NCI-H2081 treated with DMSO at 0.1 percent for 48 hours (cell line): ENCODE measurements around the gene WDR91.

Source experiments
- DNase-seq: peaks from one replicate; lab custom pipeline; 2025; lab: John Stamatoyannopoulos, UW

Gene WDR91

DNA sequence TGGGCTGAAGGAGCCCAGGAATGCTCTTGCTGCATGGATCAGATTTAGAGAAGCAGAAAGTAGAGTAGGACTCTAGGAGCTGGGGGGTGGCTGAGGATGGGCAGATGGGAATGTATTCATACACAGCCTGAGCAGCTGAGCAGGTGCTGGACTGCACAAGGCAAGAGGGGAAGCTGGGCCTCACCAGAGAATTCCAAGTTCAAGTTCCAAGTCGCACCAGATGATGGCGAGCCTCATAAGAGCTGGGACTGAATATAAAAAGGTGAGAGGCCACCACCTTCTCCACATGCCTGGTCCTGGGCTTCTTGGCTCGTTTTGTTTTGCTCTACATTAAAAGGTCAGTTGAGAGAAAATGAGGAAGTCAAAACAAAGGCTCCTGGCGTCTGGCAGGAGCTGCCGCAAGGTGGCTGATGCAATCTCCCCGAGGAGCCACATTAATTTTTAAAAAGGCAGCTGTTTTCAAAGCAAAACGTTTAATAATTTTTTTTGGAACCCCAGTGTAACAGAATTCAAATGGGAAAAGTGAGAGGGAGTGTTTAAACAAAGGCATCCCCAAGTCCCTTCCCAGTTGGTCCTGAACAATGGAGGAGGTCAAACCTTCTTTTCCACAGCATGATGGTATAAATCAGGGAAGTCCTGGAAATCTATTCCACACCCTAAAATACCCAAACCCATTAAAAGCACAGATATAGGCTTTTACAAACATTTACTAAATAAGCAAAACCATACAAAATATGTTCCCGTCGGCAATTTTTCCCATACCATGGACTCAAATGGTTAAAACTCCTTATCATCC lies 50.3 kb downstream of the WDR91 start:
- DNase-seq = no peak

DNA sequence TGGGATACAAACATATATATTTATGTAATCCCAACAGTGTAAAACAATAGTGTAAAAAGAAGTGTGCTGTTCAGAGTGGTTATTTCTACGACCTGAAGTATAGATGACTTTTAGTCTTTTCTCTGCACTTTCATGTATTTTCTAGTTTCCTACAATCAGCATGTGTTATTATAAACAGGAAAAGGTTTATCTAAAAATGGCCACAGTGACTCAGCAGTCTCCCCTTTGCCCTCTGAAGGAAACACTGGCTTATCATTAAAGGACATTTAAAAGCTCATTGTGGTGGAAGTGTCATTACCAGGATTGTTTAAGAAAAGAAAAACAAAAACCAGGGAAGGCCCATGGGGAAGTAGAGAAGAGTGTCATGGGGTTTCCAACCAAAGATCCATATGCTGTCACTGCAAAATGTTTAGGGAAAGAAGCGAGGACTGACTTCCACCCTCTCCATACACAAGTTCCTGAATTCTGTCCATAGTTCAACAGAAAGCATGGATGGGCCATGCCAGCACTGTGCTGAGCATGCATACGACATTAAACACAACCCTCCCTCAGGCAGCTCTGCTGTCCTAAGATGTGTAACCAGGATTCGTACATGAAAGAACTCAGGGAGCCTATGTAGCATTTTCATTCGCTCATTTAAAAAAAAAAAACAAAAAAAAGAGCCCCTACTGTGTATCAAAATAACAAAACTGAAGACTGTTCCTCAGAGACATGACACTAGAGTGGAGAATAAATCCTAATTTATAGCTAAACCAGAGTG lies 51.0 kb downstream of the WDR91 start:
- DNase-seq = no peak

DNA sequence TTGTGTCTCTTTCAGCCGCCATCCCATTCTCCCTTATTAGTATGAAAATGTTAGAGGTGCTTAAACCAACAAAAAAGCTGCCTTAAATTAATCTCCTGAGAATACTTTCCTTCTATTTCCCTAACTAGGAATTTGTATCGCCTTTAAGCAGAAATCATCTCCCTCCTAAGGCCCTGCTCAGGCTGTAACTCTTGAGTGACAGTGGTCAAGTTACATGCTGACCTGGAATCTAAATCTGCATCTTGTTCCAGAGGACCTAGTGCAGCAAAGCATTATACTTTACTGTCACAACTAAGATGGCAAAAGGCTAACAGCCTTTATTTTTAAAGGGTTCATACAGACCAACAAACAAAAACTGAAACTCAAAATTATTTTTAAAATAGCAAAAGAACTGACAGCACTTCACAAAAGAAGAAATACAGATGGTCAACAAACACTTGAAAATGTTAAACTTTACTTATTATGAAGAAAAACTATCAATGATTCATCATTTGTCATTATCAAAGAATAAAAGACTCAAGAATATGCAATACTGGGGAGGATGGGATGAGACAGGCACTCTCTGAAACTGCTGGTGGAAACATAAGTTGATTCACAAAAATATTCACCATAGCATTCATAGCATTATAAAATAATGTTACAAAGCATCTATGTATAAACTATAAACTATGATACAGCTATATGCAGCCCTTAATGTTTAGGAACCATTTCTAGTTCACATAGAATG lies 51.8 kb downstream of the WDR91 start:
- DNase-seq = no peak

DNA sequence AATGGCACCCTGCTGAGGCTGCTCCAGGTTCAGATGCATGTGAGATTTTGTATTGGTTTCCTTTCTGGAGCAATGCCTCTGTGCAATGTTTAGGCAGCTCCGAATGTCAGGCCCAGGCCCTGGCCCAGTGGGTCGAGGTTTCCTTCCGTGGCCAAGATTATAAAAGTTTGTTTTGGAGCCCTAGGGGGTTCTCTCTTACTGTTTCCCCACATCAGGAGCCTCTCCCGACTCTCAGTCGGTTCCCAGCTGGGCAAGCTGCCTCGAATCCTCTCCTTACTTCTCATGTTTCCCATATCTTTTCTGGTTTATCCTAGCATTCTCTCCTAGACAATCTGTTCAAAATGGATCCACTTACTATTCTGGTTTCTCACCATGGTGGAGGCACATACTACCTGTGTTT lies 52.5 kb downstream of the WDR91 start:
- no peak for DNase-seq

DNA sequence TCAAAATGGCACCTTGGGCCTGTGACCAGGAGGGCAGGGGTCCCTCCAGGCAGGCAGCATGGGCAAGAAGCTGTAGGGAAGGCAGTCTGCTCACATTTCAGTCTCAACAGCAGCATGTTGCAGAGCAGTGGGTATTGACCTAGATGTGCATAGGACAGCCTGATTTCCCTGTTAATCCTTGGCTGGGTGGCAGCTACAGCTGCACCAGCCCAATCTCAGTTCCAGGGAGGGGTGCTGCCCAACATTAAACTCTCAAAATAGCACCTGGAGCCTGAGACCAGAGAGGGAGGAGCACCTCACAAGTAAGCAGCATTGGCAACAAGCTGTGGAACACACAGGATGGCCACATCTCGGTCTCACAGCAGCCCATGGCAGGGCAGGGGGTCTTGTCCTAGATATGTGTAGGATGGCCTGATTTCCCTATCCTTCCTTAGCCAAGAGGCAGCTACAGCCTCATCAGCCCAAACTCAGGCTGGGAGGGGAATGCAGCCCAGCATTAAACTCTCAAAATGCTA lies 53.1 kb downstream of the WDR91 start:
- DNase-seq = no peak

DNA sequence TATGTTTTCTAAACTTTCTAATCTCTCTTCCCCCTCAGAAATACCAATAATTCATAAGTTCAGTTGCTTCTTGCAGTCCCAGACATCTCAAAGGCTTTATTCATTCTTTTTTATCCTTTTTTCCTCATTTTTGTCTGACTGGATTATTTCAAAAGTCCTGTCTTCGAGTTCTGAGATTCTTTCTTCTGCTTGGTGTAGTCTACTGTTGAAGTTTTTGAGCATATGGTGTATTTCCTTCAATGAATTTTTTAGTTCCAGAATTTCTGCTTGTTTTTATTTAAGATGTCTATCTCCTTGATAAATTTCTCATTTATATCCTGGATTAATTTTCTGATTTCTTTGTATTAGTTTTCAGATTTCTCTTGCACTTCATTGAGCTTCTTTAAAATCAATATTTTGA lies 55.0 kb downstream of the WDR91 start:
- no peak for DNase-seq

DNA sequence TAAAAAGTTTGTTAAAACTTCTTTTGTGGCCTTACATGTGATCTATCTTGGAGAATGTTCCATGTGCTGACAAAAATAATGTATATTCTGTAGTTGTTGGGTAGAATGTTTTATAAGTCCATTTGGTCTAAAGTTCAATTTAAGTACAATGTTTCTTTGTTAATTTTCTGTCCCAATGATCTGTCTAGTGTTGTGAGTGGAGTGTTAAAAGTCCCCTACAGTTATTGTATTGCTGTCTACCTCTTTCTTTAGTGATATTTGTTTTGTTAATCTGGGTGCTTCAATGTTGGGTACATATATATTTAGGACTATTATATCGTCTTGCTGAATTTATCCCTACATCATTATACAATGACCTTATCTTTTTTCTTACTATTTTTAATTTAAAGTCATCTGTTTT lies 56.6 kb downstream of the WDR91 start:
- DNase-seq = no peak

DNA sequence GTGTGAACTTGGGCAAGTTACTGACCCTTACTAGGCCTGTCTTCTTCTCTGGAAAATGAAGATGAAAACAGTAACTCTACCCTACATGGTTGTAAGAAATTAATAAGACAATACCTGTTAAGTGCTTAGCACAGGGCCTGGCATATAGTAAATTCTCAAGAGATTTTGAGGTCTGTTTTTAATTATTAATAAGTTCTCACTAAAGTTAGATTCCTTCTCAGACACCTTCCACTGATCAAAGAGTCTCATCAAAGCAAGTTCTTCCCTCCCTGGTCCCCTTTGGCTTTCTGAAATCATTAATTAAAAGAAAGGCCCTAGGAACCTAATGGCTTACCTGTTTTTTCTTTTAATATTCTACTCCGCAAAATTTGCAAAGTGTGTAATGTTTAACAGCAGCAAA lies 58.9 kb downstream of the WDR91 start:
- no peak for DNase-seq

DNA sequence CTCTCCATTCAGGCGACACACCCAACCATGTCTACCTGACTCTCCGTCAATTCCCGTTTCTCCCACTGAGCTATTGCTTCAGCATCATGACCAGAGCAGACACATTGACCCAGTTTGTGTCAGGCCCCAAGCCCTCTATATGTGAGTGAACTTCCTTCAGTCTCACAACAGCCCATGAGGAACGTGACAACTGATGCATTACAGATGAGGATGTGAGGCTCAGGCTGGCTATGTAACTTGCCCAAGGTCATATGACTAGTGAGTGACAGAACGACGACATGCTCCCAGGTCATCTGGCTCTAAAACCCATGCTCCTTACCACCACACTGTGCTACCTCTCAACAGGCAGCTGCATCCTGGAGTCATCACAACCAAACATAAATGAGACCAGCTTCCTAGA lies 59.8 kb downstream of the WDR91 start:
- DNase-seq = no peak

DNA sequence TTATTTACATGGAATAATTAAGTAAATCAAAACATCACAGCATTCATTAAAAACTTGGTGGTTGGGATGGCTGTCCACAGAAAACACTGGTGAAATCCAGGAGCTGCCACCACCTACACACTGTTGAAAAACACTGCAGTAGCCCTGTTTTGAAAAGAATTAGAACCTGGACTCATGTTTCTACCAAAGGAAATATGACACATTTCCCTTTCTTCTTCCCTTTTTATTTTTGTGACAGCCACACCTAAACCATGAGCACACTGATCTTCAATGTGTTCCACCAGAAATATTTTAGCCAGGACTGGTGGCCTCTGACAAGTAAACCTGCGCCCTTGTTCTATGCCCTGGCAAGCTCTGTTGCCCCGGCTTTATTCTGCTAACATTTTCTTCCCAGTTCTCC lies 60.2 kb downstream of the WDR91 start:
- no peak for DNase-seq

DNA sequence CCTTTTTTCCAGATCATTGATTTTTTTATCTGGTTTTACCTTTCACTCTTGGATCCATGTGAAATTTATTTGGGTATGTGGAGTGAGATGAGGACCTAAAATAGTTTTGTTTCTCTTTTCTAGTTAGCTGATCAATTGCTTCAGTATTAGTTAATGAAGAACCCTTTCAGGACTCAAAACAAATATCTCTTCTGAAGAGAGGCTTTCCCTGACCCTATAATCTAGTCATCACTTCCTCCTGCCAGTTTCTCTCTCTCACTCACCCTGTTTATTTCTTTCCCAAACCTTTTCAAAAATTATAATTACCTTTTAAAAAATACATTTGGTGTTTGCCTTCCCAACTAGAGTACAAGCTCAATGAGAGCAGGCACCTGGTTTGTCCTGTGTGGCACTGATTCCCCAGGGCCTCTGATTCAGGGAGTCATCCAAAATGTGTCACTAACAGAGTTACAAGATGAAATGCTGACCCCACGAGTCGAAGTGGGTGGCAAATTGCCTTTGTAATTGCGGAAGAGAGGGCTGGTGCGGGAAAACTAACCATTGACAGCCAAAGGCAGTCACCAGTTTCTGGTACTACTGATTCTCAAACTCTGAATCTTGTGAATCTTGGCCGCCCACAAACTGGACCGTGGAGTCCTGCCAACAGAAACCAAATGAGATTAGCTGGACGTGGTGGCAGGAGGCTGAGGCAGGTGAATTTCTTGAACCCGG lies 61.1 kb downstream of the WDR91 start:
- no peak for DNase-seq

DNA sequence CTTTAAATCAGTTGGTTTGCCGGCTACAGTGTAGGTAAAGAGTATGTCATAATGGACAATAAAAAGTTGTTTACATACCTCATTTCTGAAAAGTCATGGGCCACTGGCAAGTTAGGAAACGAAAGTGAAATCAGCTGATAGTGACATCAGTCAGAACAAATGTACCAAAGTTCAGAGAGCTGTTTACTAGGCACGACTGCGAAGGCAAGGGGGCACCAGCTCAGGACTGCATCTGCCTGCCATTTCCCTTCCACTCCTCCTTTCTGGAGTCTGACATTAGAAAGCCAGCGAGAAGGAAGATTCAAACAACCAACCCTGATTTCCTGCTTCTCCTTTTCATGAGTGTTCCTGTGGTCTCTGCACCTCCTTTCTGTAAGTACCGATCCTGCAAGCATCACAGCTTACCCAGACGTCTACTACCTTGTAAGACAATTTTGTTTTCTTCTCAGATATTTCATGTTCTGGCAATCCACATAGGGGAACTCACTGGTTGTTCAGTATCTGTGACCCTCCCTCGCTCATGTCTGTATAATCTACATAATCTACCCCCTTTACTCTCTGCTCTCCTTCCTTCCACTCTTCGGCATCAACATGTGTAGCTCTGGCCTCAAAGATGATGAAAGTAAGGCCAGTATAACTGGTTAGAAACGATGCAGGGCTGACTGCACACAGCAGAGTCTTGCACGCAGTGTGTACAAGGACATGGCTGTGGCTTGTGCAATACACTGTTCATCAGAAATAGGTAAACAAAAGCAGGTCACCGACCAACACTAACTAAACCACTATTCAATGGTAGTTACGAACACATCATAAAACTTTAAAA lies 63.2 kb downstream of the WDR91 start, which contains the start of gene TMEM140:
TMEM140 (plus strand) TSS at position 174 of the 823 bp plus-strand sequence. CDS start 16,370 bp downstream, outside the sequence.
- DNase-seq = no peak

DNA sequence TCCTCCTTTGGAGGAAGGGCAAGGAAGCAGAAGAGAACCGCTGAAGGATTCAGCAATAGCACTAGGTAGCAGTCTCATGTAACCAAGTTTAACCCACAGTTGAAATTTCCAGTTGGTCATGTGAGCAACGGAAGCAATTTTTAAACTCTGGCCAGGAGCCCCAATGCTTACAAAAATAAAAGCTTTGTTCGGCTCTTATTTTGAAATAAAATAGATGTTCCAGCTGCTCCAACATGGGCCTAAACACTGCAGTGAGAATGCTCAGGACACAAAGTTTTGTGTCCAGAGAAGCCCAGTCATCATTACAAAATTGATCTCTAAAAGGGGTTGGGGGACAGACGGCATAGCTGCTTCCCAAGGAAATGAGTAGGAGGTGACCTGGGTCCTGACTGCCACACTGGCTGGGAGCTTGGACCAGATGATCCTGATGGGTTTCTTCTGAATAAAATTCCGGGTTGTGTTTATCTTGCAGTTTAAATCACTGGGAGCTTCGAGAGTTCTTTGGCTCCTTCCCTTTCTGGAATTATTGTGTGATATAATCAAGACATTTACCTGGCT lies 63.9 kb downstream of the WDR91 start:
- no peak for DNase-seq

DNA sequence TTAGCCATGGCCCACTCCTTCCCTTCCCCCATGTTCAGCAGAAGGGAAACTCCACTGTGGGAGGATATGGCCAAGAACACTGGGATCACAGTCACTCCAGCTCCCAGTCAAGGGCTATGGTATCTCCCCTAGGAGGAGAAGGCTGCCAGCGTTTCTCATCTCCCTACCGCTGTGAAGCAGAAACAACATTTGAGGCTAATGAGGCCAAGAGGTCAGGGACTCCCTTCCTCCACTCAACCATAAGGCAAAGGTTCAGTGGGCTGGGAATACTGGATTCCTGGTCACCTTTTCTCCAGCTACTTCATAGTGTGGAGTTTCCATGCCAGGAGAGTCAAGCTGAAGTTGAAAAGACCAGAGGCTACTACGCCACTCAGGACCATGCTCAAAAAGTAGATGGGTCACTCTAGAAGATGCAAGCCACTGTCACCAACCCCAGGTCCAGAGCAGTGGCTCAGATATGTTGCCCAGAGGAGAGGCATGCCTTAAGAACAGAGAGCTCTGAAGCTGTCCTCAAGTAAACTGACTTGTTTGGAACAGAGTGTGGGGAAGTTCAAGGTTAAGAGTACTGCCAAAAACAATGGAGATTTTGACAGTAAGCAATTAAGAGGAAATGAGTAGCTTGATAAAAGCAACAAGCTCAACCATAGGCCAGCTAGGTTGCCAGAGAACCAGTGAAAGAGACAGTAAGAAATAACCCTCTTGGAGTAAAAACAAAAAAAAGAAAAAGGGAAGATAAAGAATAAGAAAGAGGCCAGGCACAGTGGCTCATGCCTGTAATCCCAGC lies 67.2 kb downstream of the WDR91 start:
- no peak for DNase-seq
